Heart left ventricle (tissue), 16 donors: ENCODE data around the gene PIK3R6. TPM values are rescaled to one million over a fixed set of nuclear protein-coding genes. Genes with fewer than 3 reads are reported as not detected.

ENCODE experiments used
- ATAC-seq, 4 donors: fragments of 200-7000 bp; cut with Tn5 transposase; one replicate each; pipeline ENCODE4 v1.9.1; 2020 to 2022; ENCODE audit warnings: moderate library complexity in 4 of 4, mild to moderate bottlenecking in 3 of 4, moderate number of reproducible peaks in 1 of 4
- DNase-seq, 5 donors: peaks; one replicate each; pipeline ENCODE4 v3.0.0-alpha.2; 2020
- H3K27ac ChIP-seq, 12 donors: fragments of 200-600 bp; sonication (generic) in 4 of 12; one replicate each; pipeline versions ENCODE4 v1.5.0 to v1.8.0; 2016 to 2022; ENCODE audit warnings: mild to moderate bottlenecking in 2 of 12
- H3K27me3 ChIP-seq, 9 donors: fragments of 200-600 bp; sonication (generic) in 2 of 9; one replicate each; pipeline versions ENCODE4 v1.5.1 to v1.8.0; 2016 to 2022; ENCODE audit warnings: mild to moderate bottlenecking in 3 of 9
- H3K36me3 ChIP-seq, 9 donors: fragments of 200-600 bp; sonication (generic) in 2 of 9; one replicate each; pipeline versions ENCODE4 v1.5.0 to v1.8.0; 2018 to 2022; ENCODE audit warnings: mild to moderate bottlenecking in 2 of 9
- H3K4me1 ChIP-seq, 12 donors: fragments of 200-600 bp; sonication (generic) in 4 of 12; one replicate each; pipeline versions ENCODE4 v1.5.0 to v1.8.0; 2016 to 2022; ENCODE audit warnings: mild to moderate bottlenecking in 3 of 12
- H3K4me3 ChIP-seq, 12 donors: fragments of 200-600 bp; sonication (generic) in 4 of 12; one replicate each; pipeline versions ENCODE4 v1.5.0 to v1.8.0; 2017 to 2022; ENCODE audit warnings: mild to moderate bottlenecking in 9 of 12, moderate library complexity in 4 of 12
- H3K9me3 ChIP-seq, 12 donors: fragments of 200-600 bp; sonication (generic) in 4 of 12; one replicate each; pipeline versions ENCODE4 v1.5.0 to v1.8.0; 2016 to 2022; ENCODE audit warnings: mild to moderate bottlenecking in 1 of 12
- POLR2A ChIP-seq, 2 donors: fragments of 450-650 bp; IDR thresholded peaks; one replicate each; pipeline ENCODE4 v1.6.1; 2017; ENCODE audit warnings: antibody characterized with exemption in 2 of 2, mild to moderate bottlenecking in 2 of 2, moderate library complexity in 2 of 2
- WGBS, 4 donors: extraction: QIAGEN DNeasy Blood & Tissue Kit in 2 of 4; methylation state at CpG; one replicate each; pipeline versions ENCODE4 v1.1.5 to v1.1.7; 2013 to 2018; 5-methylcytosine and 5-hydroxymethylcytosine counted together
- intact Hi-C, 10 donors: fragments of 100-400 bp; cut with DNase I; formaldehyde crosslinking; loops; one replicate each; pipeline versions ENCODE4 v1.11.1 to v1.14.2; 2022
- polyA plus RNA-seq, 2 donors: library from polyadenylated mRNA; stranded (reverse); fragments of 200-250 nt; gene quantifications; one replicate each; pipeline ENCODE4 v1.2.3, GENCODE V29; 2013
- total RNA-seq, 9 donors: library from RNA; depleted of rRNA in 2 of 9; stranded (reverse); fragments of >200 nt in 2 of 9; fragmentation: NEBNext Ultra II Directional in 3 of 9; extraction: Animal tissue kit (Norgen Biotek cat#: 25700) in 3 of 9; gene quantifications; one replicate each; pipeline versions ENCODE4 v1.1.0 to v1.2.4, GENCODE V29; 2016 to 2023
- TF ChIP-seq, protein P1 (sequence below), 12 donors: fragments of 200-600 bp; sonication (generic) in 4 of 12; IDR thresholded peaks; one replicate each; pipeline versions ENCODE4 v1.5.0 to v1.8.0; 2018 to 2022; ENCODE audit warnings: antibody characterized with exemption in 12 of 12, mild to moderate bottlenecking in 5 of 12
- donor health status: ischemic (EF 13 %, LVEDD 7.1; RV severe dilation, severe dysfunction).
- donor health status: healthy with polysubstance abuse.
- donor health status: DM: no; HTN: yes; CAD: no.
- donor health status: DM: no; HTN: no; CAD: no.
- donor health status: ischemic (EF 25% LVEDD 6.9; RV normal size, moderate dysfunction).
- donor health status: ischemic (EF 25% LVEDD 5.7; RV mildly dilated, moderate dysfunction).
- donor health status: healthy.
- donor health status: DM: yes; HTN: yes; CAD: no.
- donor health status: ischemic (EF 35%, LVEDD 5.7; RV mildly dilated, moderate dysfunction).
- donor health status: nonischemic (EF 11% LVEDD 7.7; RV severe dilation, severe dysfunction).
- donor health status: DM: yes; HTN: yes; CAD: no.
- donor health status: PGD.
- donor health status: ischemic (EF 29% LVEDD 5.4; RV normal size, mild dysfunction).
- donor health status: nonischemic (EF 23%, LVEDD 6.1; RV moderate dilation, normal function).

Gene PIK3R6
- total and polyA plus RNA-seq, 11 donors: 0.21 to 5.4 (median 1.0) TPM

DNA sequence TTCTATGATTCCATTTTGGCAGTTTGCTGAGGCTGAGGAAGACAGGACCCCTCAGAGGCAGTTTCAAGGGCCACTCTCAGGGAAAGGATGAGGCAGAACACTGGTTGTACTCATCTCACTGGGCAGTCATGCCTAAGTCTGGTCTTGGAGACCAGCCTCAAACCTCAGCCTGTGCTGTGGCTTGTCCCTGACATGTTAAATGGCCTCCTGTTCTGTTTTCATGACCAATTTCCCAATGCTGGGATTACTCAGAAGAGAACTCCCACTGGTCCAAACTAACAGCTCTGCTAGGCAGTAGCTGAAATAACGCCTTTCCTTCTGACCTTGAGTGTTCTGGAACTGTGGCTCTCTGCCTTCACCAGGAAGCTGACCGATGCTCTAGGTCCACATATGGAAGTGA lies 100.7 kb downstream of the PIK3R6 start:
- Histone ChIP-seq H3K36me3 (no peaks in the 10 kb centered on the region), H3K4me3 (no peak overlapping the region), H3K9me3 (no peaks in the 10 kb centered on the region), H3K27me3 (peaks cover 0 to 5% (median 0%) of the 10 kb centered on the region in 9 donors), H3K4me1 (no peaks in the 10 kb centered on the region), H3K27ac (no peak overlapping the region)
- no peak for DNase-seq
- 84 to 92% (median 89%) methylated on average over 2 of the region's 2 CpGs for whole genome bisulfite sequencing, 4 donors
- no peak for ATAC-seq
- intact Hi-C loops: no loop called here
- TF ChIP-seq, protein P1, sequence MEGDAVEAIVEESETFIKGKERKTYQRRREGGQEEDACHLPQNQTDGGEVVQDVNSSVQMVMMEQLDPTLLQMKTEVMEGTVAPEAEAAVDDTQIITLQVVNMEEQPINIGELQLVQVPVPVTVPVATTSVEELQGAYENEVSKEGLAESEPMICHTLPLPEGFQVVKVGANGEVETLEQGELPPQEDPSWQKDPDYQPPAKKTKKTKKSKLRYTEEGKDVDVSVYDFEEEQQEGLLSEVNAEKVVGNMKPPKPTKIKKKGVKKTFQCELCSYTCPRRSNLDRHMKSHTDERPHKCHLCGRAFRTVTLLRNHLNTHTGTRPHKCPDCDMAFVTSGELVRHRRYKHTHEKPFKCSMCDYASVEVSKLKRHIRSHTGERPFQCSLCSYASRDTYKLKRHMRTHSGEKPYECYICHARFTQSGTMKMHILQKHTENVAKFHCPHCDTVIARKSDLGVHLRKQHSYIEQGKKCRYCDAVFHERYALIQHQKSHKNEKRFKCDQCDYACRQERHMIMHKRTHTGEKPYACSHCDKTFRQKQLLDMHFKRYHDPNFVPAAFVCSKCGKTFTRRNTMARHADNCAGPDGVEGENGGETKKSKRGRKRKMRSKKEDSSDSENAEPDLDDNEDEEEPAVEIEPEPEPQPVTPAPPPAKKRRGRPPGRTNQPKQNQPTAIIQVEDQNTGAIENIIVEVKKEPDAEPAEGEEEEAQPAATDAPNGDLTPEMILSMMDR (IDR thresholded peaks at IDR 0.05): no peak
- no peak for TF ChIP-seq POLR2A (IDR thresholded peaks at IDR 0.05)

DNA sequence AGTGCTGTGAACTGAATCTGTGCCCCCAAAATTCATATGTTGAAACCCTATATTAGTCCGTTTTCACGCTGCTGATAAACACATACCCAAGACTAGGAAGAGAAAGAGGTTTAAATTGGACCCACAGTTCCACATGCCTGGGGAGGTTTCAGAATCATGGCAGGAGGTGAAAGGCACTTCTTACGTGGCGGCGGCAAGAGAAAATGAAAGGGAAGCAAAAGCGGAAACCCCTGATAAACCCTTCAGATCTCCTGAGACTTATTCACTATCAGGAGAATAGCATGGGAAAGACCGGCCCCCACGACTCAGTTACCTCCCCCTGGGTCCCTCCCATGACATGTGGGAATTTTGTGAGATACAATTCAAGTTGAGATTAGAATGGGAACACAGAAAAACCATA lies 105.5 kb downstream of the PIK3R6 start:
- 71 to 84% (median 79%) methylated on average over 8 of the region's 8 CpGs for WGBS, 4 donors
- H3K36me3 ChIP-seq: no peaks in the 10 kb centered on the region
- H3K4me1 ChIP-seq: no peaks in the 10 kb centered on the region
- intact Hi-C loops: no loop called here
- ATAC-seq (no peak), DNase-seq (no peak)
- H3K27ac ChIP-seq: no peak overlapping the region
- H3K27me3 ChIP-seq: no peaks in the 10 kb centered on the region
- TF ChIP-seq POLR2A (IDR thresholded peaks at IDR 0.05): no peak
- TF ChIP-seq, protein P1 (IDR thresholded peaks at IDR 0.05): no peak
- no peak overlapping the region for H3K4me3 ChIP-seq
- H3K9me3 ChIP-seq: no peaks in the 10 kb centered on the region

DNA sequence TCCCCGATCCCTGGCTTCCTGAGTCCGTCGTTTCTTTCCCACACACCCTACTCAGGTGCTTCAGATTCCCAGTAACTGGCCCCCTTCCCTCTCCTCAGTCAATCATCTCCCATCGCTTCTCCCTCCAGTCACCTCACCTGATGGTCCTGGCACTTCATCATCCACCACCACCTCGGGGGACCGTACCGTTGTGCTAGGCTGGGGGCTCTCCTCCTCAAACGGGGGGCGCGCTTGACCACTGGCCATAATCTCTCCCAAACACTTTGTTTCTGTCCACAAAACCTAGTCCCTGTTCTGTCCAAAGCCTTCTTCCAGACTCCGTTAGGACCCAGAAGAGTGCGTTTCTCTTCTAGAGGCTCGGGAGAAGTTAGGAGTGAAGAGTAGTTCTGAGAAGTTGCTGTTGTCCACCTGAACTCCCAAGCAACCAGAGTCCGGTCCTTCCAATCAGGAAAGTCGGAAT lies 109.3 kb downstream of the PIK3R6 start, which contains the start of gene SPDYE4:
Gene SPDYE4 (minus strand): TSS at position 410 of the 460 bp plus-strand sequence. CDS start 164 bp downstream, at position 246.
- Histone ChIP-seq H3K4me3 (no peak within 1 kb of the TSS), H3K9me3 (no peaks in the 10 kb centered on the region), H3K27me3 (no peaks in the 10 kb centered on the region), H3K36me3 (no peaks in the 10 kb centered on the region), H3K4me1 (no peaks in the 10 kb centered on the region), H3K27ac (no peak within 1 kb of the TSS)
- 86 to 93% (median 91%) methylated on average over 15 of the region's 15 CpGs for WGBS, 4 donors
- no peak for TF ChIP-seq POLR2A (IDR thresholded peaks at IDR 0.05)
- TF ChIP-seq, protein P1 (IDR thresholded peaks at IDR 0.05): no peak
- intact Hi-C loops: no loop called here
- DNase-seq: no peak
- ATAC-seq: no peak

DNA sequence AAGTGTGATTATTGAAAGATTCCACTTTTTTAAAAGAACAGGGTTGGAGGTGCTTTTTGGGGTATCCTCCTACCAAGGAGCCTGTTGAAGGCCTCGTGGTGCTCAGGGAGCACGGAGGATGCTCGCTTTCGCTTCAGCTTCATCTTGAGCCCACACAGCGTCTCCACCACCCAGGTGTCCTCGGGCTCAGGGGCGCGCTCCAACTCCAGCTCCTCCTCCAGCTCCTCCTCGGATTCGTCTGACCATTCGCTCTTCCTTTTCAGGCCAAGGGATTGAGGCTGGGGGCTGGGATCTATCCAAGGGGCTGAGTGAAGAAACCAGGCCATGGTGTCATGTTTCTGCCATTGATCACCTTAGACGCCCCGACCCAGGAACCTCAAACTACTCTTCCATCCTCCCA lies 110.3 kb downstream of the PIK3R6 start:
- no peaks in the 10 kb centered on the region for H3K27me3 ChIP-seq
- TF ChIP-seq, protein P1 (IDR thresholded peaks at IDR 0.05): no peak
- no peak for TF ChIP-seq POLR2A (IDR thresholded peaks at IDR 0.05)
- intact Hi-C loops: no loop called here
- no peak overlapping the region for H3K27ac ChIP-seq
- 85 to 90% (median 87%) methylated on average over 13 of the region's 13 CpGs for WGBS, 4 donors
- no peaks in the 10 kb centered on the region for H3K36me3 ChIP-seq
- ATAC-seq (no peak), DNase-seq (no peak)
- H3K4me1 ChIP-seq: no peaks in the 10 kb centered on the region
- no peak overlapping the region for H3K4me3 ChIP-seq
- no peaks in the 10 kb centered on the region for H3K9me3 ChIP-seq
